Stimulated activated CD8-positive, alpha-beta memory T cell treated with anti-CD3 and anti-CD28 coated beads, Interleukin-7, amount 100 ng/mL, for 48 hours (primary cell): ENCODE data around the gene FAM149A.

Experiments used
- DNase-seq, 2 donors: peaks; one replicate each; pipeline ENCODE4 v3.0.0-alpha.2; 2020; ENCODE audit warnings: low read depth in 1 of 2; ENCODE audit errors: extremely low read depth in 1 of 2

The FAM149A gene

DNA sequence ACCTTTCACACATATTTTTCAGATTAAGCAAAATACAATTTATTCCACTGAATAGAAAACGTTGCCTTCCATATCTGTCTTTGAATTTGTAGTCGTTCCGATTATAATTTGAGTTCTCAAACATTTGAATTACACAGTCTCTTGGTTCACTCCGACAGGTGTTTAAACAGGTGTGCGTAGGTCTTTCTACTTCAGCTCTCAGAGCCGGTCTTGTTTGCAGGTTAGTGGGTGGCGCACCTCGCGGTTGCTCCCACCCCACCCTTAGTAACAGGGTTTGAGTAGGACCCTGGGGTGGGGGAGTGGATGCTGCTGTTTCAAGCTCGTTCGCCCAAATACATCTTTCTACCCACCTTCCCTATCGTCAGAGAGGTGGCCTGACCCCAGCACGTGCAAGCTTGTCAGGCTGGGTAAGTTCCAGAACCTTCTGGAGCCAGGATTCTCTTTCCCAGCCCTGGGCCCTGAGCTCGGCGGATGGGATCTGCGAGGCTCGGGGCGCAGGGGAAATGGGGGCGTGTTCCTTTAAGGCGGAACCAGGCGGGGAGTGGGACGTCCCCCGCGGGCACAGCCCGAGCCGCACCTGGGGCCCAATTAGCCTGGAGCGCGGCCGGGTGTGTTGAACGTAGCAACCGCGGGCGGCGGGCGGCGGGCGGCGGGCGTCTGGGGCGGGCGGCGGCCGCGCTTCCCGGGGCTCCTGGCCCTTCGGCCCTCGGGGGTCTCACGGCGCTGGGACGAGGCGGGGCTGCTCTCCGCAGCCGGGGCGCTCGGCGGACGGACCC lies at the start of gene FAM149A:
TSS of gene FAM149A (plus strand) at position 591 of the 776 bp plus-strand sequence.
- peak in 1 of 2 donors; percentile 27 for DNase-seq

GRCh38 chr4:186058253-186058979 lies 46.1 kb upstream of the FAM149A start:
- DNase-seq = no peak

DNA sequence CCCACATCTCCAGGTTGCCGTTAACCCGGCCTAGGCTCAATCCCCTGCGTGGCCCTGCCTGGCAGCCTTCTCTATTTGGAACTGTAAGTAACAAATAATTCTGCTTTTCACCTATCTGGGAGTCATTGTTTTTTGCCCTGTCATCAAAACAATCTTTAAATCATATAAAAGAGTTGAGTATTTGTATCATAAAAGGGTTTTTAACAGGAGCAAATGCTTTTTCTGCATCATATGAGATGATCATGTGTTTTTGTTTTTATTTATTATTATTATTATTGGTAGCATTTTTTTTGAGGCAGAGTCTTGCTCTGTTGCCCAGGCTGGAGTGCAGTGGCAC lies 45.6 kb upstream of the FAM149A start:
- no peak for DNase-seq

- no peak for DNase-seq
These were observed 42.6 kb upstream of the FAM149A start for GRCh38 chr4:186061921-186062320.

DNA sequence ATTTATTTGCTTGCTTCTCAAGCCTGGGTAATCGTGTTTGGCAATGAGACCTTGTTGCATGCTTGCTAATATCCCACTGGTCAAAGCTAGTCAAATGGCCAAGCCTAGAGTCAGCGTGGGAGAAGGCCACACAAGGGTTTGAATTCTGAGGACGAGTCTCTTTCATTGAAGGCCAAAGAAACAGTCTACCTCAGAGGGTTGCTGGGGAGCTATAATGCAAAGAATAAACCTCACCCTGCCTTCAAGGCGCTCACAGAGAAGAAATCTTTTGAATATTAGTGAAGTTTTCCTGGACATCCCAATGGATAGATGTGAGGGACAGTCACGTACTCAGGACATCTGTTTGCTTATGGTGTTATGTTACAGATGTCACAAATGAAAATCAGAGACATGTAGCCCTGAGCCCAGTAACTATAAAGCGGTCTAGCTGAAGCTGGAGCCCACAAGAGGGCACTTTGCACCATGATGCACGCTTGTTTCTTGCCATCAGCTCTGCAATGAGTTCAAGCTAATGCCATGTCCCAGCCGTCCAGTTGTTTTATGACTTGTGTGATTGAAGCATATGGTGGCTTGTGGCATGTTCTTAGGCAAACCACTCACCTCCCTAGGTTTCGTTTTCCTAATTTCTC lies 36.6 kb upstream of the FAM149A start:
- DNase-seq = peak in 1 of 2 donors; percentile 22

GRCh38 chr4:186068581-186069348 lies 35.7 kb upstream of the FAM149A start, which contains the start of gene TLR3:
TSS of gene TLR3 (plus strand) at chr4:186069156. CDS start at chr4:186076620, 7,464 bp downstream.
- no peak for DNase-seq

DNA sequence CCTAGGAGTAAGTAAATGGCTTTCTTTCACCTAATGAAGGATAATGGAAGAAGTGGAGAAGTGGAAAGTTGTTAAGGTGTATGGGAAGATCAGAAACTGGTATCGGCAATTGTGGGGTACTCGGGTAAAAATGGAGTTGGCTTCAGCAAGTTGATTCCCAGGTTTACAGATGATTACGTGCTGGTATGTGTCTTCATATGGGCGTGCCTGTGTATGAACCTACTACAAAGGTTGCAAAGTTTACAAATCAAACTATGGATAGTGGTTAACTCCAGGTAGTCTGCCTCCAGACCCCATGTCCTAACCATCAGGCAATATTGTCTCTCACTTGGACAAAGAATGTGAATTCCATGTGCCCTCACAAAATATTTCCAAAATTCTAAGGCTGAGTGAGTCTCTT lies 34.8 kb upstream of the FAM149A start:
- DNase-seq = no peak

DNA sequence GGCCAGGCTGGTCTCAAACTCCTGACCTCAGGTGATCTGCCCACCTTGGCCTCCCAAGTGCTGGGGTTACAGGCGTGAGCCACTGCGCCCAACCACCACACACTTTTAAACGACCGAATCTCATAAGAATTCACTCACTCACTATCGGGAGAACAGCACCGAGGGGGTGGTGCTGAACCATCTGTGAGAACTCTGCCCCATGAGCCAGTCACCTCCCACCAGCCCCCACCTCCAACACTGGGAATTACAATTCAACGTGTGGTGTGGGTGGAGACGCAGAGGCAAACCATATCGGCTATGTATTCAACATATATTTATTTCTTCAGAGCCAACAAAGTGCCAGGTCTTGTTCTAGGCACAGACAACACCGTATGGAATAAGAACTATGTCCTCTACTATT lies 32.0 kb upstream of the FAM149A start:
- no peak for DNase-seq

DNA sequence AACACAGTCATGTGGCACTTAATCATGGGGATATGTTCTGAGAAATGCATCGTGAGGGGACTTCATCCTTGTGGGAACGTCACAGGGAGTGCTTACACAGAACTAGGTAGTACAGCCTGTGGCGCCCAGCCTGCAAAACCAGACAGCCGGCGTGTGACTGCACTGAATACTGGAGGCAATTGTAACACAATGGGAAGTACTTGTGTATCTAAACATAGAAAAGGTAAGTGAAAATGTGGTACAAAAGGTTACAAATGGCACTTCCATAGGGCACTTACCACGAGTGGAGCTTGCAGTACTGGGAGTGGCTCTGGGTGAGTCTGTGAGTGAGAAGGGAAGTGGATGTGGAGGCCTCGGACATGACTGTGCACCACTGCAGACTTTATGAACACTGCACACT lies 30.3 kb upstream of the FAM149A start:
- DNase-seq = no peak

DNA sequence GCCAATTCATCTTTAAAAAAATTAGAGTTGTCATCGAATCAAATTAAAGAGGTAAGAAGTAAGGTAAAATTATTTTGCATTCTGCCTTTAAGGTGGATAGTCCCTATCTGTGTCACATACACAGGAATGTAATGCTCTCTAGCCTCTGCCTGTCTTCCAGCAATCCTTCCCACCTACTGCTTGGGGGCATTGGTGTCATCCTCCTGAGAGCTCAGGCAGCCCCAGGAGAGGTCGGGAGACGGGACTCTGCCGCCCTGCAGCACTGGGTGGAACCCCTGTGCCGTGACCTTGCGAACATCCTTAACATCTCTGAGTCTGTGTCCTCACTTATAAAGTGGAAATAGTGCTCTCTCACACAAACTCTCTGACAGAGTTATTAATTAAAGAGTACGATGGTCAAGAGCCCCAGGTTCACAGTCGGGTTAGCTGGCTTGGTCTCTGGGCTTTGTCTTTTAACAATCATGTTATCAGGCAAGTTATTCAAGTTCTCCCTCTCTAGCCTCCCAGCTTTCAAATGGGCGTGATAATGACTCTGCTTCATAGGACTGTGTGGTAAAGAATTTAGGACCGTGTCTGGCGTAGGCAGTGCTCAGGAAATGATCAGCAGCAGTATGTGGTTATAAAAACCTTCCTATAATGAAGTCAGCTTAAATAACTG lies 25.4 kb upstream of the FAM149A start:
- DNase-seq = no peak

GRCh38 chr4:186079694-186080093 lies 24.8 kb upstream of the FAM149A start:
- DNase-seq = no peak

- DNase-seq = no peak
These were observed 23.2 kb upstream of the FAM149A start for GRCh38 chr4:186081202-186081807.

DNA sequence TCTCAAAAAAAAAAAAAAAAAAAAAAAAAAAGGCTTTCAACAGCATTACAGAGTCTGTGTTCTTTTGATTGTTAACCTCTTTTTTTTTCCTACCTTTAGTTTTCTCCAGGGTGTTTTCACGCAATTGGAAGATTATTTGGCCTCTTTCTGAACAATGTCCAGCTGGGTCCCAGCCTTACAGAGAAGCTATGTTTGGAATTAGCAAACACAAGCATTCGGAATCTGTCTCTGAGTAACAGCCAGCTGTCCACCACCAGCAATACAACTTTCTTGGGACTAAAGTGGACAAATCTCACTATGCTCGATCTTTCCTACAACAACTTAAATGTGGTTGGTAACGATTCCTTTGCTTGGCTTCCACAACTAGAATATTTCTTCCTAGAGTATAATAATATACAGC lies 22.3 kb upstream of the FAM149A start:
- no peak for DNase-seq

GRCh38 chr4:186088523-186088922 lies 16.0 kb upstream of the FAM149A start:
- DNase-seq = no peak

DNA sequence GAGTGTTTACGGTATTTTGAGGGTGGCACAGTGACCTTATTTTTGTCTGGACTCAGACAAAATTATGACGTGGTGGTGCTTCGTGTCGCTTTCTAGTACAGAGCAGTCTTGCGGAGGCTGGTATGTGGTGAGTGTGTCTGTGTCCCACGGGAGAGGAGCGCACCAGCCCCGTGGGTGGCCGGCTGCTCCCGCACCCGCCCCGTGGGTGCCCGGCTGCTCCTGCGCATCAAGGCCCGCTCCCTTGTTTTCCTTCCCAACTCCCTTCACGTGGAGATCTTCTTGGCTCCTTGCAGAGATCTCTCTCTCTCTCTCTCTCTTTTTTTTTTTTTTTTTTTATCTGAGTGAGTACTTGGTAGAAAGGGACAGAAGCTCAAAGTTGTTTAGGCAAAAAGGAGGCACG lies 12.2 kb upstream of the FAM149A start:
- no peak for DNase-seq

DNA sequence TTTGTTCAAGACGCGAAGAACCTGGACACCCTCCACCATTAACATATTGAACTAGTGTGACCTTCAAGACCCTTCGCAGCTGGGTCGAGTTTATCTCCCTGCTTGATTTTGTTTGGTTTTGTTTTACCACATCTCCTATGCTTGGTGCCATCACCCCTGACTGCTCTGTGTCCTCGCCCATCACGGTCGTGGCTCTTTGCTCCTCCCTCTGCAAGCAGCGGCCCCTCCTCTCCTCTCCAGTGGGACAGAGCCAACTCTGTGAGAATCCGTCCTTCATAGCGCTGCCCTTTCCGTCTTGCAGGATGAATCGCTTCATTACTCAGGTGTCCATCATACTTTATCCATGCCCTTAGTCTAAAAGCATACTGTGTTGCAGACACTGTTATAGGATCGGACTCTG lies 9.1 kb upstream of the FAM149A start:
- no peak for DNase-seq

DNA sequence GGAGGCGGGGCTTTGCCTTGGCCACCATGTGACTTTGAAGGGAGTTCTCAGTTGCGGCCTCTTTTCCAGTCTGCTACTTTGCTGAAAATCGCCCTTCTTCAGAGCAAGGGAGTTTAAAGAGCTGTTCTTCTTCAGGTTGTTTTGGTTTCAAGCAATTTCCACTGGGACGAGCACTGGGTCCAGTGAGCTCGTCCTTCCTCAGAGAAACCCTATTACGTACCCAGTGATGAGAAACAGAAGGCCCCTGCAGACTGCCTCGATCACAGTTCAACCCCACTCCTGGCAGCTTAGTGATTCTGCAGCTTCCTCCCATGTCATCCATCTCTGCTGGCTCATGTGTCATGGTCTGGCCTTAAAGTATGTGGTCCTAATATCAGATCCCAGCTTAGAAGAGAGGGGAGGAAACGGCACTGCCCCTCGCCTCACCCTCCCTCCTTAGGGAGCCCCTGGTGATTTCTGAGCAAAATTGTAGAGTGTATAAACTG lies 7.8 kb upstream of the FAM149A start:
- DNase-seq = no peak

GRCh38 chr4:186097386-186097785 lies 7.1 kb upstream of the FAM149A start:
- no peak for DNase-seq

DNA sequence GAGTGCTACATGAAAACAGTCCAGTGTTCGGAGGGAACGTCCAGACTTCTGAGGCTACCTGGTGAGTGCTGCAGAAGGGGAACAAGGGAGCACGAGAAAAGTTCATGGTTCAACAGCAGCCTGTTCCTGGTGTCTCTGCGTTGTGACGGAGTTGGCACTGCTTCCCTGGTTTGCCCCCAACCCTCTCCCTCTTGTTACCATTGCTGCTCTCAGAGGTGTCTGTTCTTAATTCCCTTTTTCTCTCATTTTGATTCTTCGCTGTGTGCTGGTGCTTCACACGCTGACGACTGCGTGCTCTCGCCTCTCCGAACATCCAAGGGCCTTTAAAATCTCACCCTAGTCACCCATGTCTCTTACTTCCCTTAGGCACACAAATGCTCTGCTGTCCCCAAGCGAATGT lies 1.6 kb upstream of the FAM149A start:
- no peak for DNase-seq
